ENCODE measurements around the gene NHP2. TPM values are rescaled to one million over a fixed set of nuclear protein-coding genes. Genes with fewer than 3 reads are reported as not detected.

The NHP2 gene
- total and polyA plus RNA-seq, 10 of the 15 experiments (the other 5 are each of a cell fraction or from before 2014, with no cell fraction given): 39.2 to 513 (median 198) TPM

DNA sequence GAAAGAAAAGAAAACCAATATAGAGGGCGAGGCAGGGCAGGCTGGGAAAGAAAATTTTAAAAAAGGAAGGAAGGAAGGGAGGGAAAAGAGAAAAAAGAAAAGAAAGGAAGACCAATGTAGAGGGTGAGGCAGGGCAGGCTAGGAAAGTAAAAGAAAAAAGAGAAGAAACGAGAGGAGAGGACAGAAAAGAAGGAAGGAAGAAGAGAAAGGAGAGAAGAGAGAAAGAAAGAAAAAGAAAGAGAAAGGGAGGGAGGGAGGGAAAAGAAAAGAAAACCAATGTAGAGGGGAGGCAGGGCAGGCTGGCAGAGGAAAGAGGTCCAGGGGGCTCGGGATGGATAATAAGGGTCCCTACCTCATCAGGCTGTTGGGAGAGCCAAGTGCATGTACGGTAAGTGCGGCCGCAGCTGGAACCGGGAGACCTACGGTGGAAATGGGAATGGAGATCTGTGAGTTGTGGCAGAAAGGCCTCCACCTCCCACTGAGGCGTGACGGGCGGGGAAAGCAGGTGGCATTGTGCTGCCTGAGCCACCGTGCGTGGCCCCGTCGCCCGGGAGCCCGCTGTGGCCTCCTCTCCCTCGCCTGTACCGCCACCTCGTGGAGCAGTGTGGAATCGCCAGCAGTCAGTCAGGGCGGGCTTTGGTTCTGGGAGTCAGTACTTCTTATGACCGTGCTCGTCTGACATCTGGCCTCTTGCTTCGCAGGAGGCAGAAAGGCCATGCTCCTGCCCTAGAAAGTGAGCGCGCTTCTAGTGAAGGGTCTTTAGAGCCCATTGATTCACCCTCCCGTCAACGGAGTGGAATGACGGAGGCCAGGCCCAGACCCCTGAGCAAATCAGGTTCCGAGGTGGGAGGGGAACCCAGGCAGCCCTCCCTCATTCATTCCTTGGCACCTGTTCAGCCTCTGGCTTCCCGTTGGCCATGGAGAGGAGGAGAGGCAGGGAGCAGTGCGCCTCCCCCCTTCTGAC lies 10.4 kb upstream of the NHP2 start (continued):
- TF ChIP-seq, protein P1, sequence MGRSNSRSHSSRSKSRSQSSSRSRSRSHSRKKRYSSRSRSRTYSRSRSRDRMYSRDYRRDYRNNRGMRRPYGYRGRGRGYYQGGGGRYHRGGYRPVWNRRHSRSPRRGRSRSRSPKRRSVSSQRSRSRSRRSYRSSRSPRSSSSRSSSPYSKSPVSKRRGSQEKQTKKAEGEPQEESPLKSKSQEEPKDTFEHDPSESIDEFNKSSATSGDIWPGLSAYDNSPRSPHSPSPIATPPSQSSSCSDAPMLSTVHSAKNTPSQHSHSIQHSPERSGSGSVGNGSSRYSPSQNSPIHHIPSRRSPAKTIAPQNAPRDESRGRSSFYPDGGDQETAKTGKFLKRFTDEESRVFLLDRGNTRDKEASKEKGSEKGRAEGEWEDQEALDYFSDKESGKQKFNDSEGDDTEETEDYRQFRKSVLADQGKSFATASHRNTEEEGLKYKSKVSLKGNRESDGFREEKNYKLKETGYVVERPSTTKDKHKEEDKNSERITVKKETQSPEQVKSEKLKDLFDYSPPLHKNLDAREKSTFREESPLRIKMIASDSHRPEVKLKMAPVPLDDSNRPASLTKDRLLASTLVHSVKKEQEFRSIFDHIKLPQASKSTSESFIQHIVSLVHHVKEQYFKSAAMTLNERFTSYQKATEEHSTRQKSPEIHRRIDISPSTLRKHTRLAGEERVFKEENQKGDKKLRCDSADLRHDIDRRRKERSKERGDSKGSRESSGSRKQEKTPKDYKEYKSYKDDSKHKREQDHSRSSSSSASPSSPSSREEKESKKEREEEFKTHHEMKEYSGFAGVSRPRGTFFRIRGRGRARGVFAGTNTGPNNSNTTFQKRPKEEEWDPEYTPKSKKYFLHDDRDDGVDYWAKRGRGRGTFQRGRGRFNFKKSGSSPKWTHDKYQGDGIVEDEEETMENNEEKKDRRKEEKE (IDR thresholded peaks at IDR 0.05): no peak
- TF ChIP-seq, protein P2, sequence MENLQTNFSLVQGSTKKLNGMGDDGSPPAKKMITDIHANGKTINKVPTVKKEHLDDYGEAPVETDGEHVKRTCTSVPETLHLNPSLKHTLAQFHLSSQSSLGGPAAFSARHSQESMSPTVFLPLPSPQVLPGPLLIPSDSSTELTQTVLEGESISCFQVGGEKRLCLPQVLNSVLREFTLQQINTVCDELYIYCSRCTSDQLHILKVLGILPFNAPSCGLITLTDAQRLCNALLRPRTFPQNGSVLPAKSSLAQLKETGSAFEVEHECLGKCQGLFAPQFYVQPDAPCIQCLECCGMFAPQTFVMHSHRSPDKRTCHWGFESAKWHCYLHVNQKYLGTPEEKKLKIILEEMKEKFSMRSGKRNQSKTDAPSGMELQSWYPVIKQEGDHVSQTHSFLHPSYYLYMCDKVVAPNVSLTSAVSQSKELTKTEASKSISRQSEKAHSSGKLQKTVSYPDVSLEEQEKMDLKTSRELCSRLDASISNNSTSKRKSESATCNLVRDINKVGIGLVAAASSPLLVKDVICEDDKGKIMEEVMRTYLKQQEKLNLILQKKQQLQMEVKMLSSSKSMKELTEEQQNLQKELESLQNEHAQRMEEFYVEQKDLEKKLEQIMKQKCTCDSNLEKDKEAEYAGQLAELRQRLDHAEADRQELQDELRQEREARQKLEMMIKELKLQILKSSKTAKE (IDR thresholded peaks at IDR 0.05; ENCODE audit: low read depth, poor library complexity, severe bottlenecking): no peak
- TF ChIP-seq SUPT20H (IDR thresholded peaks at IDR 0.05; ENCODE audit: borderline replicate concordance, control insufficient read depth, low read depth, low read length) (no peak), RUNX3 (IDR thresholded peaks at IDR 0.05; ENCODE audit: low read length) (no peak), TCF7 (IDR thresholded peaks at IDR 0.05; ENCODE audit: borderline replicate concordance) (no peak), ZZZ3 (IDR thresholded peaks at IDR 0.05; ENCODE audit: control insufficient read depth, insufficient read length, low read depth) (no peak), CHD1 (IDR thresholded peaks at IDR 0.05; ENCODE audit: low read depth, low read length) (no peak), LARP7 (IDR thresholded peaks at IDR 0.05) (0 out of 2 replicates have a peak, but pooled peaks have one; percentile 29), POLR2AphosphoS5 (IDR thresholded peaks at IDR 0.05; ENCODE audit: low read length) (no peak), ZNF274 (IDR thresholded peaks at IDR 0.05; ENCODE audit: insufficient read depth, insufficient read length) (no peak), BMI1 (IDR thresholded peaks at IDR 0.05; ENCODE audit: borderline replicate concordance) (no peak), SMC3 (IDR thresholded peaks at IDR 0.05; ENCODE audit: borderline replicate concordance, low read length) (peak; percentile 98), CEBPB (IDR thresholded peaks at IDR 0.05; ENCODE audit: borderline replicate concordance in 1 of 2, low read depth in 2 of 2, low read length in 2 of 2) (no peak), EGR1 (IDR thresholded peaks at IDR 0.05; ENCODE audit: borderline replicate concordance in 1 of 2, low read depth in 2 of 2, low read length in 2 of 2) (no peak), CEBPZ (IDR thresholded peaks at IDR 0.05; ENCODE audit: low read depth, low read length) (no peak), HDAC2 (IDR thresholded peaks at IDR 0.05) (no peak), TAF1 (IDR thresholded peaks at IDR 0.05; ENCODE audit: borderline replicate concordance, low read depth, low read length) (no peak), MEF2A (IDR thresholded peaks at IDR 0.05; ENCODE audit: insufficient read depth, low read depth, low read length) (no peak), TARDBP (IDR thresholded peaks at IDR 0.05; ENCODE audit: borderline replicate concordance) (no peak), GATAD2B (conservative IDR thresholded peaks at IDR 0.05; ENCODE audit: low read depth) (no peak), RAD21 (IDR thresholded peaks at IDR 0.05; ENCODE audit: insufficient read depth, low read depth, low read length) (peak; percentile 99), TCF12 (IDR thresholded peaks at IDR 0.05; ENCODE audit: low read depth, low read length) (peak; percentile 68)
